ENCODE results near the gene GUCA1C.

DNA sequence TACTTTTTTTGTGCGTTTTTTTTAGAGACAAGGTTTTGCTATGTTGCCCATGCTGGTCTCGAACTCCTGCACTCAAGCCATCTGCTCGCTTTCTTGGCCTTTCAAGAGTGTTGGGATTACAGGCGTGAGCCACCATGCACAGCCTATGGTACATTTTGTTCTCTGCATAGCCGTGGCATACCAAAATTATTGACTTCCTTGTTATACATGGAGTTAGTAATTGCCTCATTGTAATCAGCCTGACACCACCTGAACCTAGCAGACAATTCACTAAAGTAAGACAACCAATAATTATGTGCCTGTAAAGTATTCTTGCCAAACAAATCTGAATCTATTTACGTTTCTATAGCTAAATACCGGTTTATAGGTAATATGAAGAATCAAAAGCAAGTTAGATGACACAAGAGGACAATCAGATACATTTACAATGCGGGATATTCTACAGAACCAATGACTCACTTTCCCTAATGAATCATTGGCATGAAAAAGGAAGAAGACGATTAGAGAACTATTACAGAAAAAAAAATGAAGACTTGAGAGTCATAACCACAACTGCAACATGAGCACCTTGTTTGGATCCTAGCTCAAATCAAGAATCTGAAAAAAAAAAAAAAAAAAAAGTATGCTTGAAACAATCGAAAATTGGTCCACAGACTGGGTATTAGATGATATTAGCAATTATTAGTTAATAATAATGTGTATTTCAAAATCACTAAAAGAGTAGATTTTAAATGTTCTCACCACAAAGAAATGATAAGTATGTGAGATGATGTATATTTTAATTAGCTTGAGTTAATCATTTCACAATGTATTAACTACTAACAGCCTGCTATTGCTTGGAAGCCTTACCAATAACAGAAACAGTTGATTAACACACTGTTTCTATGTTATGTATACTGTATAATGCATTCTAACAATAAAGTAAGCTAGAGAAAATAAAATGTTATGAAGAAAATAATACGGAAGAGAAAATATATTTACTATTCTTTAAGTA, 7.1 kb downstream of the GUCA1C start:
- TF ChIP-seq TAF1 (CRISPR knock-in tag; IDR thresholded peaks at IDR 0.05) (no peak), ZNF207 (IDR thresholded peaks at IDR 0.05; ENCODE audit: borderline replicate concordance) (no peak), RFX5 (IDR thresholded peaks at IDR 0.05; ENCODE audit: low read depth, low read length) (no peak), RAD21 (CRISPR knock-in tag; IDR thresholded peaks at IDR 0.05) (no peak), XRCC5 (optimal IDR thresholded peaks at IDR 0.05; ENCODE audit: low read length) (no peak), NR3C1 (CRISPR knock-in tag; IDR thresholded peaks at IDR 0.05) (no peak), POLR2A (IDR thresholded peaks at IDR 0.05; ENCODE audit: insufficient read depth in 1 of 2, low read depth in 2 of 2, low read length in 2 of 2) (no peak), CEBPZ (IDR thresholded peaks at IDR 0.05; ENCODE audit: low read length) (no peak), ZNF570 (CRISPR knock-in tag; IDR thresholded peaks at IDR 0.05; ENCODE audit: borderline replicate concordance) (no peak), NFKB2 (CRISPR knock-in tag; IDR thresholded peaks at IDR 0.05; ENCODE audit: borderline replicate concordance) (no peak)
- TF ChIP-seq, protein P1, sequence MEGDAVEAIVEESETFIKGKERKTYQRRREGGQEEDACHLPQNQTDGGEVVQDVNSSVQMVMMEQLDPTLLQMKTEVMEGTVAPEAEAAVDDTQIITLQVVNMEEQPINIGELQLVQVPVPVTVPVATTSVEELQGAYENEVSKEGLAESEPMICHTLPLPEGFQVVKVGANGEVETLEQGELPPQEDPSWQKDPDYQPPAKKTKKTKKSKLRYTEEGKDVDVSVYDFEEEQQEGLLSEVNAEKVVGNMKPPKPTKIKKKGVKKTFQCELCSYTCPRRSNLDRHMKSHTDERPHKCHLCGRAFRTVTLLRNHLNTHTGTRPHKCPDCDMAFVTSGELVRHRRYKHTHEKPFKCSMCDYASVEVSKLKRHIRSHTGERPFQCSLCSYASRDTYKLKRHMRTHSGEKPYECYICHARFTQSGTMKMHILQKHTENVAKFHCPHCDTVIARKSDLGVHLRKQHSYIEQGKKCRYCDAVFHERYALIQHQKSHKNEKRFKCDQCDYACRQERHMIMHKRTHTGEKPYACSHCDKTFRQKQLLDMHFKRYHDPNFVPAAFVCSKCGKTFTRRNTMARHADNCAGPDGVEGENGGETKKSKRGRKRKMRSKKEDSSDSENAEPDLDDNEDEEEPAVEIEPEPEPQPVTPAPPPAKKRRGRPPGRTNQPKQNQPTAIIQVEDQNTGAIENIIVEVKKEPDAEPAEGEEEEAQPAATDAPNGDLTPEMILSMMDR (CRISPR knock-in tag; IDR thresholded peaks at IDR 0.05): no peak
- TF ChIP-seq, protein P2, sequence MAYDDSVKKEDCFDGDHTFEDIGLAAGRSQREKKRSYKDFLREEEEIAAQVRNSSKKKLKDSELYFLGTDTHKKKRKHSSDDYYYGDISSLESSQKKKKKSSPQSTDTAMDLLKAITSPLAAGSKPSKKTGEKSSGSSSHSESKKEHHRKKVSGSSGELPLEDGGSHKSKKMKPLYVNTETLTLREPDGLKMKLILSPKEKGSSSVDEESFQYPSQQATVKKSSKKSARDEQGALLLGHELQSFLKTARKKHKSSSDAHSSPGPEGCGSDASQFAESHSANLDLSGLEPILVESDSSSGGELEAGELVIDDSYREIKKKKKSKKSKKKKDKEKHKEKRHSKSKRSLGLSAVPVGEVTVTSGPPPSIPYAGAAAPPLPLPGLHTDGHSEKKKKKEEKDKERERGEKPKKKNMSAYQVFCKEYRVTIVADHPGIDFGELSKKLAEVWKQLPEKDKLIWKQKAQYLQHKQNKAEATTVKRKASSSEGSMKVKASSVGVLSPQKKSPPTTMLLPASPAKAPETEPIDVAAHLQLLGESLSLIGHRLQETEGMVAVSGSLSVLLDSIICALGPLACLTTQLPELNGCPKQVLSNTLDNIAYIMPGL (CRISPR knock-in tag; IDR thresholded peaks at IDR 0.05; ENCODE audit: borderline replicate concordance in 1 of 2, low read depth in 1 of 2): no peak
- TF ChIP-seq, protein P3, sequence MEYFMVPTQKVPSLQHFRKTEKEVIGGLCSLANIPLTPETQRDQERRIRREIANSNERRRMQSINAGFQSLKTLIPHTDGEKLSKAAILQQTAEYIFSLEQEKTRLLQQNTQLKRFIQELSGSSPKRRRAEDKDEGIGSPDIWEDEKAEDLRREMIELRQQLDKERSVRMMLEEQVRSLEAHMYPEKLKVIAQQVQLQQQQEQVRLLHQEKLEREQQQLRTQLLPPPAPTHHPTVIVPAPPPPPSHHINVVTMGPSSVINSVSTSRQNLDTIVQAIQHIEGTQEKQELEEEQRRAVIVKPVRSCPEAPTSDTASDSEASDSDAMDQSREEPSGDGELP (IDR thresholded peaks at IDR 0.05; ENCODE audit: borderline replicate concordance, low read depth): no peak
